SU-DHL-6 (cell line): ENCODE results near the gene TRIM42.

Source experiments
- EZH2phosphoT487 ChIP-seq: fragments of 200-600 bp; sonication (generic), shearing (Covaris generic); conservative IDR thresholded peaks from 2 replicates; pipeline ENCODE4 v1.6.1; 2018; ENCODE audit warnings: mild to moderate bottlenecking, antibody characterized with exemption, low read length, moderate library complexity, mixed read lengths
- TF ChIP-seq, protein P1 (sequence below): fragments of 200-600 bp; sonication (generic); IDR thresholded peaks from one replicate; pipeline ENCODE4 v1.5.1; 2017; ENCODE audit warnings: antibody characterized with exemption, mild to moderate bottlenecking, low read length, moderate library complexity; ENCODE audit not compliant: insufficient read depth, poor library complexity, severe bottlenecking

DNA sequence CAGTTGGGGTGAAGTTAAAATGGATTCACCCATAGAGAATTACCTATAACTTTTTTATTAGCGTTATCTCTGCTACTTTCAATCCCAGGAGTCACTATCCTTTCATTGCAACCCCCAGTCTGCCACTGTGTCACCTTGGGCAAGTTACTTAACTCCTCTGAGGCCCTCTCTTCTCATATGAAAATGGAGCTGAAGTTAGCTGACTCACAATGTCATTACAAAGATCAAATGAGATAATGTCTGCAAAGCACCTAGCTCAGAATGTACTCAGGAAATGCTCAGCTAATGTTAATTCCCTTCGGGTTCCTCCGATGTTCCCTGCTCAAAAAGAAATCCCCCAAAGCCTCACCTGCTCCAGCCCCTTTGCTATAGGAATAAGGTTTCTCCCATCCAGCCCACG, 50.0 kb downstream of the TRIM42 start:
- TF ChIP-seq EZH2phosphoT487: no peak
- TF ChIP-seq, protein P1, sequence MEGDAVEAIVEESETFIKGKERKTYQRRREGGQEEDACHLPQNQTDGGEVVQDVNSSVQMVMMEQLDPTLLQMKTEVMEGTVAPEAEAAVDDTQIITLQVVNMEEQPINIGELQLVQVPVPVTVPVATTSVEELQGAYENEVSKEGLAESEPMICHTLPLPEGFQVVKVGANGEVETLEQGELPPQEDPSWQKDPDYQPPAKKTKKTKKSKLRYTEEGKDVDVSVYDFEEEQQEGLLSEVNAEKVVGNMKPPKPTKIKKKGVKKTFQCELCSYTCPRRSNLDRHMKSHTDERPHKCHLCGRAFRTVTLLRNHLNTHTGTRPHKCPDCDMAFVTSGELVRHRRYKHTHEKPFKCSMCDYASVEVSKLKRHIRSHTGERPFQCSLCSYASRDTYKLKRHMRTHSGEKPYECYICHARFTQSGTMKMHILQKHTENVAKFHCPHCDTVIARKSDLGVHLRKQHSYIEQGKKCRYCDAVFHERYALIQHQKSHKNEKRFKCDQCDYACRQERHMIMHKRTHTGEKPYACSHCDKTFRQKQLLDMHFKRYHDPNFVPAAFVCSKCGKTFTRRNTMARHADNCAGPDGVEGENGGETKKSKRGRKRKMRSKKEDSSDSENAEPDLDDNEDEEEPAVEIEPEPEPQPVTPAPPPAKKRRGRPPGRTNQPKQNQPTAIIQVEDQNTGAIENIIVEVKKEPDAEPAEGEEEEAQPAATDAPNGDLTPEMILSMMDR: no peak
